PC-3 (cell line): ENCODE data around the gene ABITRAM. TPM values are rescaled to one million over a fixed set of nuclear protein-coding genes. Genes with fewer than 3 reads are reported as not detected.
A peak's percentile ranks its signal among the peaks of the same experiment; 100 is the strongest.

Experiments used
- ATAC-seq: fragments of 200-7000 bp; cut with Tn5 transposase; 2 replicates; pipeline ENCODE4 v1.9.1; 2020; ENCODE audit warnings: mild to moderate bottlenecking, moderate library complexity
- BruUV-seq: library from RNA; stranded (reverse); fragments of 400-500 nt; replicated peaks from 2 replicates; lab custom pipeline; 2021; lab: Mats Ljungman, UMichigan
- CTCF ChIA-PET: fragments of 300-600 bp; sonication (Branson Sonifier 250); formaldehyde crosslinking; loops from one replicate; lab custom pipeline; 2022; ENCODE audit warnings: antibody characterized with exemption; lab: Charles Lee
- POLR2A ChIA-PET: fragments of 300-600 bp; sonication (Branson Sonifier 250); formaldehyde crosslinking; loops from one replicate; lab custom pipeline; 2022; ENCODE audit warnings: antibody characterized with exemption; ENCODE audit not compliant: unreplicated experiment; lab: Charles Lee
- DNase-seq: peaks from one replicate; pipeline ENCODE4 v3.0.0-alpha.2; 2015
- H2AFZ ChIP-seq: fragments of 300-600 bp; sonication (generic); 2 replicates; pipeline ENCODE4 v1.6.0; 2016; ENCODE audit warnings: antibody characterized with exemption, low read length
- H3F3A ChIP-seq: fragments of 300-600 bp; sonication (generic); one replicate; pipeline ENCODE4 v1.6.0; 2017; ENCODE audit warnings: antibody characterized with exemption, low read length, control low read depth, mild to moderate bottlenecking; ENCODE audit not compliant: unreplicated experiment
- H3K27ac ChIP-seq: fragments of 300-600 bp; sonication (generic); 2 replicates; pipeline ENCODE4 v1.5.1; 2016; ENCODE audit warnings: mild to moderate bottlenecking, low read length
- H3K27me3 ChIP-seq: fragments of 300-600 bp; sonication (generic); 2 replicates; pipeline ENCODE4 v1.6.1; 2016; ENCODE audit warnings: low read length, mixed read lengths
- H3K36me3 ChIP-seq: fragments of 300-600 bp; sonication (generic); 2 replicates; pipeline ENCODE4 v1.6.1; 2016; ENCODE audit warnings: low read depth, mixed run types, low read length, mixed read lengths
- H3K4me1 ChIP-seq: fragments of 300-600 bp; sonication (generic); 2 replicates; pipeline ENCODE4 v1.5.1; 2016; ENCODE audit warnings: low read length; ENCODE audit not compliant: insufficient read depth
- H3K4me2 ChIP-seq: fragments of 300-600 bp; sonication (generic); 2 replicates; pipeline ENCODE4 v1.6.0; 2016; ENCODE audit warnings: low read length
- H3K4me3 ChIP-seq: fragments of 300-600 bp; sonication (generic); 2 replicates; pipeline ENCODE4 v1.5.1; 2016; ENCODE audit warnings: mild to moderate bottlenecking, low read length, mixed read lengths
- H3K79me2 ChIP-seq: fragments of 300-600 bp; sonication (generic); 2 replicates; pipeline ENCODE4 v1.6.1; 2017; ENCODE audit warnings: low read length, mixed read lengths
- H3K9ac ChIP-seq: fragments of 300-600 bp; sonication (generic); 2 replicates; pipeline ENCODE4 v1.6.0; 2016; ENCODE audit warnings: mild to moderate bottlenecking, low read length
- H3K9me2 ChIP-seq: fragments of 300-600 bp; sonication (generic); replicated peaks from 2 replicates; pipeline ENCODE4 v1.6.1; 2016; ENCODE audit warnings: mixed run types, low read length, mixed read lengths
- H3K9me3 ChIP-seq: fragments of 300-600 bp; sonication (generic); 2 replicates; pipeline ENCODE4 v1.6.1; 2016; ENCODE audit warnings: low read length, mixed read lengths
- H4K20me1 ChIP-seq: fragments of 300-600 bp; sonication (generic); 2 replicates; pipeline ENCODE4 v1.6.1; 2016; ENCODE audit warnings: low read length, mixed read lengths
- CTCF ChIP-seq: fragments of 300-600 bp; sonication (generic); conservative IDR thresholded peaks from 2 replicates; pipeline ENCODE4 v1.5.1; 2017; ENCODE audit warnings: antibody characterized with exemption, low read depth, mild to moderate bottlenecking, low read length
- EZH2 ChIP-seq: fragments of 300-600 bp; sonication (generic); IDR thresholded peaks from one replicate; pipeline ENCODE4 v1.6.1; 2017; ENCODE audit warnings: antibody characterized with exemption, mild to moderate bottlenecking, low read length; ENCODE audit not compliant: unreplicated experiment
- EZH2phosphoT487 ChIP-seq: fragments of 300-600 bp; sonication (generic); IDR thresholded peaks from 2 replicates; pipeline ENCODE4 v1.6.1; 2018; ENCODE audit warnings: mild to moderate bottlenecking, antibody characterized with exemption, low read length, borderline replicate concordance
- intact Hi-C: fragments of 100-400 bp; cut with micrococcal nuclease; formaldehyde crosslinking; loops from 2 replicates; pipeline ENCODE4 v1.9.0; 2023
- total RNA-seq: library from RNA; depleted of rRNA; stranded (reverse); fragments of >200 nt; gene quantifications from 2 replicates; pipeline ENCODE4 v1.2.3, GENCODE V29; 2014

Gene ABITRAM
- total RNA-seq, 1 experiment from 2014 or later, result 7.8 TPM

- BruUV-seq, result no TSS peak
- H3K9ac ChIP-seq, result no peak overlapping the region
- ChIA-PET POLR2A (no interaction called here), CTCF (no interaction called here)
- H3K9me3 ChIP-seq, result no peaks in the 10 kb centered on the region
- no peaks in the 10 kb centered on the region for H3F3A ChIP-seq
- no peak overlapping the region for H3K4me3 ChIP-seq
- no peak overlapping the region for H2AFZ ChIP-seq
- H4K20me1 ChIP-seq, result no peaks in the 10 kb centered on the region
- ATAC-seq (no peak), DNase-seq (no peak)
- H3K27me3 ChIP-seq, result no peaks in the 10 kb centered on the region
- H3K9me2 ChIP-seq, result no peaks in the 10 kb centered on the region
- peaks cover 14% of the 10 kb centered on the region for H3K36me3 ChIP-seq
- H3K4me2 ChIP-seq, result no peak overlapping the region
- H3K4me1 ChIP-seq, result peaks cover 10% of the 10 kb centered on the region
- no peak overlapping the region for H3K27ac ChIP-seq
- TF ChIP-seq EZH2, result no peak
- TF ChIP-seq EZH2phosphoT487, result no peak
- no peak for TF ChIP-seq CTCF
- intact Hi-C loops, result loop anchor here (10.0 kb wide), 1 partner anchor 85 kb away; no protein-coding TSS in a partner anchor
- no peaks in the 10 kb centered on the region for H3K79me2 ChIP-seq
Measured at GRCh38 chr9:108950168-108950567, 16.0 kb downstream of the ABITRAM start.

GRCh38 chr9:108951578-108951977 lies 17.4 kb downstream of the ABITRAM start:
- Histone ChIP-seq H4K20me1 (no peaks in the 10 kb centered on the region), H3K79me2 (no peaks in the 10 kb centered on the region), H3K27ac (peak overlapping the region; percentile 26; the same call in 1 of the 2 replicates), H3K9ac (no peak overlapping the region), H3F3A (no peaks in the 10 kb centered on the region), H3K4me3 (no peak overlapping the region), H2AFZ (no peak overlapping the region), H3K9me3 (no peaks in the 10 kb centered on the region), H3K9me2 (no peaks in the 10 kb centered on the region), H3K36me3 (peaks cover 12% of the 10 kb centered on the region), H3K4me1 (peaks cover 15% of the 10 kb centered on the region), H3K27me3 (no peaks in the 10 kb centered on the region), H3K4me2 (no peak overlapping the region)
- ChIA-PET CTCF (no interaction called here), POLR2A (no interaction called here)
- peak; percentile 51; the same call in 1 of the 2 replicates for ATAC-seq
- DNase-seq, result peak; percentile 6
- intact Hi-C loops, result loop anchor here (10.0 kb wide), 1 partner anchor 83 kb away; no protein-coding TSS in a partner anchor
- TF ChIP-seq CTCF (no peak), EZH2phosphoT487 (no peak), EZH2 (no peak)
- BruUV-seq, result no TSS peak

- no peaks in the 10 kb centered on the region for H3F3A ChIP-seq
- H3K9me2 ChIP-seq, result no peaks in the 10 kb centered on the region
- no peak overlapping the region for H3K9ac ChIP-seq
- ChIA-PET POLR2A (interaction anchor here (0.7 kb wide), 1 partner anchor 1797 kb away, joined by 6 read pairs; no protein-coding TSS in a partner anchor), CTCF (interaction anchor here (0.6 kb wide), 2 partner anchors 25 to 58 kb away, joined by 3 to 6 read pairs; no protein-coding TSS in a partner anchor)
- H2AFZ ChIP-seq, result no peak overlapping the region
- H3K79me2 ChIP-seq, result no peaks in the 10 kb centered on the region
- peaks cover 12% of the 10 kb centered on the region for H3K36me3 ChIP-seq
- no peak overlapping the region for H3K4me2 ChIP-seq
- H3K4me1 ChIP-seq, result peaks cover 16% of the 10 kb centered on the region
- no peaks in the 10 kb centered on the region for H3K27me3 ChIP-seq
- H3K9me3 ChIP-seq, result no peaks in the 10 kb centered on the region
- no peak overlapping the region for H3K27ac ChIP-seq
- TF ChIP-seq EZH2phosphoT487, result no peak
- peak; percentile 60 for TF ChIP-seq CTCF
- no peak for TF ChIP-seq EZH2
- no peak for ATAC-seq
- BruUV-seq, result no TSS peak
- intact Hi-C loops, result loop anchor here (10.0 kb wide), 1 partner anchor 81 kb away; no protein-coding TSS in a partner anchor
- peak; percentile 67 for DNase-seq
- no peaks in the 10 kb centered on the region for H4K20me1 ChIP-seq
- H3K4me3 ChIP-seq, result no peak overlapping the region
Measured at GRCh38 chr9:108953983-108954574, 19.9 kb downstream of the ABITRAM start.
